HG03521 (cell line): ENCODE measurements around the gene ERI3.

Experiments
- ATAC-seq: cut with Tn5 transposase; IDR thresholded peaks from one replicate; pipeline ENCODE4 v1.9.1; 2021; ENCODE audit warnings: mild to moderate bottlenecking, moderate library complexity; ENCODE audit not compliant: unreplicated experiment

Gene ERI3

DNA sequence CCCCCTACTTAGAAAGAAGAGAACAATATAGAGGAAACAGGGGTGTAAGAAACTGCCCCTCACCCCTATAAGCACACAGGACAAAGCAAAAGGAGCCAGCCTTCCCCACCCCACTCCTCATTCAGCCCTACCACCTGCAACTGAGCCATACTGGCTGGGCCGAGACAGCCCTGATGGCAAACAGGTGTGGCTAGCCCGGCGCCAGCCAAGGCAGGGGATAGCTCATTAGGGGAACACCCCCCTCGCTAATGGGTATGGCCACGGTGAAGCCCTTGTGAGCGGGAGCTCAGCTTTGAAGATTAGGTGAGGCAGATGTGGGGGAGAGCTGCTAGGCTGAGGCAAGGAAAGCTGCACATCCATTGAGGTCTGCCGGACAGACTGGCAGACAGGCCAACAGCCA lies 65.5 kb downstream of the ERI3 start:
- no peak for ATAC-seq

DNA sequence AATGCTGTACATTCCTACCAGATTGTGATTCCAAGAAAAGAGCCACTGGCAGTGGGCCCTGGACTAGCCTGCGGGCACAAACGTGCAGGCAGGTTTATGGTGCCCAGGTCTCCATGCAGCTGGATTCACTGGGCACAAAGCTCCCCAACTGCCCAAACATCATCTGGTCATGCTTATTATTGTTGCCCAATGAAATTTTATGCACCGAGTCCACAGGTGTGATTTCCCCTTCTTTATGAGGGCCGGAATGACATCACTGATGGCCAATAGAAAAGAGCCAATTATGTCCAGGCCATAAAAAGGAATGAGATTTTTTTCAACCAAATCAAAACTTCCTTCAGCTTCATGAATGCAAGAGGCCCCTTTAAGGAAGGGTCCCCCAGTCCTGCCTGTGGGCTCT lies 66.2 kb downstream of the ERI3 start:
- ATAC-seq: no peak

- ATAC-seq: no peak
Measured at GRCh38 chr1:44284184-44284583, 70.9 kb downstream of the ERI3 start.

DNA sequence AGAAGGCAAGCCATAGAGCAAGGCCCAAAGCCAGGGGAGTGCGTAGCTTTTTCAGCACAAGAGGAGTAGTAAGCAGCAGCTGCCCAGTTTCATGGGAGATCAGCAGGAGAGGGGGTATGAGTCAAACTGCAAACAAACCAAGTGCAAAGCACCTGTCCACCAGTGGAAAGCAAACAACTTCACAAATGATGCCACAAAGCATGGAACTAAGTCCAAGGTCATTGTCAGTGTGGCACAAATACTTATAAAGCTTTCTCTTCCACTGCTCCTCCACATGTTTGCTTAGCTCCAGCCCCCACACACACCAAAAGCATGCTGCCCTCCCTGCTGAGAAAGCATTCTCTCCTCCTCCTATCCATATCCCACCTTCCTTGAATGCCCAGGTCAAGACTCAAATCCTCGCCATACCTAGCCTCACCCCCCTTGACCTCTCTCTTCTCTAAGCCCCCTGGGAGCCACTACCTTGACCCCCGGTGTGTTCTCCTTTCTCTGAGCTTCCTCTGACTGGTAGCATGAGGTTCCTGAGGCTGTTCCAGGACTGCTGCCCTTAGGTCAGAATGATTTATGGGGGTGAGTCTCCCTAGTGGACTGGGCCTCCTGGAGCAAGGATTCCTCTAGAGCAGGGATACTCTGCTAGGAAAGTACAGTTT lies 71.4 kb downstream of the ERI3 start:
- no peak for ATAC-seq

DNA sequence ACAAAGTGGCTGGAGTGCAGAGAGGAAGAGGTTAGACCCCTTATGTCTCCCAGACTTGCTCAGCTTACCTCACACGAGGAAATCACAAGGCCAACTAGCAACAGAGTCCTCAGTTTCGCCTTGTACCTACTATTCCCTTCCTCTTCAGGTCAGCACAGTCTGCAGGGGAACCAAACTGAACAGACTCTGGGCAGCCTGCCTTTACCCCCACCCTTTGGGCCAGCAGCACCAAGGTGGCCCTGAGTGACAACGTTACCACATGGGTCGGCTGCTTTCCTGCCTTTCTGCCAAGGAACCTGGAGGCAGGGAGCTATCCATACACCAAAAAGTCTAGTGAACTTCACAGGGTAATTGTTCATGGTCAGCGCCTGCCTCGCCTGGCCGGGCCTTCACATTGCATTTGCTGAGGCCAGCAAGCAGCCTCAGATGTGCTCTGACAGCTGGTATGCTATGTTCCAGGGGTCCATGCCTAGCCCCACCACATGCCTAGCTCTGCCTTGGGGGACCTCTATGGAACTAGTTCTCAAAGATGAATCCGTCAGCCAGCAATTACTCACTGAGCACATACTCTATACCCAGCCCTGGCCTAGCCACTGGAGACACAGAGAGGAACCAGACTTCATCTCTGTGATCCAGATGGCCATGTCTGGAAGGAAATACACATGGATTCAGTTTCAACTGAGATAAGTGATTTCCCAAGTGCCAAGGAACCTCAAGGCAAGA lies 72.2 kb downstream of the ERI3 start:
- ATAC-seq: no peak

DNA sequence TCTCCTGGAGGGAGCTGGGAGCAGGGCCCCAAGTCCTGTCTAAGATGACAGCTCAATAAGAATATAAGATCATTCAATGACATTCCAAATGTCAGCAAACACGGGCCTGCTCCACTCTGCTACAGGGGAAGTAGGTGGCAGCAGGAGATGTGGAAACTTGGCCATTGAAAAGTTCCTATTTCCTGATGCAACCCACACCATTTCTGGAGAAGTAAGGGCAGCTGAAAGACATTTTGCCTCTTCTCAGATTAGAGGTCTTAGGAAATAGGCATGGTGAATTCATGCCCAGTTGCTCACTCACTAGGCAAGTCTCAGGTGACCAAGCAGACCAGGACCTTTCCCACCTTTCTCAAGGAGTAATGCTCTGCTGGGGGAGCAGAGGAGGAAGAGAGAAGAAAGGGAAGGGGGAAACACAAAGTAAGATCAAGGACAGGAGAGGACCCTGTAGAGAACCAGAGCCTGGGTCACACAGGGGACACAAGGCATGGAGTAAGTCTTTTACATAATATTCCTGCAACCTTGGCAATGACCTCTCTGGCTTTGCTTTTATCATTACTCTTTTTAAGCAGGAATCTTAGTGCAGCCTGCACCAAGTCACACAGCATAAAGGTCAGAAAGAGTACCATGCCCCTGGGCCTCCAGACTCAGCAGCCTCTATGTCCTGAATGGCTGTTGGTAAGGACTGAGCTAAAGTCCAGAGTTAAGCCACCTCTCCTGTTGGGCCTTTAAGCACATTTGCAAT lies 72.9 kb downstream of the ERI3 start:
- ATAC-seq: no peak

GRCh38 chr1:44276901-44277300 lies 78.2 kb downstream of the ERI3 start:
- ATAC-seq: no peak

- ATAC-seq: no peak
Measured at GRCh38 chr1:44275991-44276405, 79.1 kb downstream of the ERI3 start.

- no peak for ATAC-seq
Measured at GRCh38 chr1:44275296-44275962, 79.6 kb downstream of the ERI3 start.

DNA sequence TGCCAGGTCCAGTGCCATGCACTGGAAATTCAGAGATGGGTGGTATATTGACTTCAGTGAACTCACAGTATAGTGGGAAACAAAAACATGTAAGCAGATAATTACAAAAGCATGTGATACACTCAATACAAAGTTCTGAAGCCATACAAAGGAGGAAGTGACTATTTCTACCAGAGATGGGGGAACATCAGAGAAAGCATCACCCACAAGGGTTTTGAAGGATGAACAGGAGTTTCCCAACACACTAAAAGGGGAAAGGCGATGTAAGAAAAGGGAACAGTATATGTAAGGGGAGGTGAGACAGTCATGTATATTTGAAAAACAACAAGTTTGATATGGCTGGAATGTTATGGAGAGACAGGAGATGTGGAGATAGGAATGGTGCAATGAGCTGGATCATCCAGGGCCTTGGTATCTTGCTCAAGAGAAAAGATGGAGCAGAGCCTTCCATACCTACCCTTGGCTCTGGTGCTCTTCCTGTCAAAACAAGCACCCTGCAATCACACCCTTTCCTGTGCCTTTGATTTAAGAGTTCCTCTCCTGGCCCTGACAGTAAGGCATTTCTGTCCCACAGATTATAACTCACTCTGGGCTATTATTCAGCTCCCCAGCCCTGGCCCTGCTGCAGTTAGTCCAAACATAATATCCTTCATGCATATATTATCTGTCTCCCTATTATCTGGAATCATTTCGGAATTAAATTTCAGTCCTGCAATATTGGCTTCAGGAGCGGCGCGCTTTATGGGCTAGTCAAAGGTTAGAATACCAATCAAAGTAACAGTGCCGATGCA lies 81.3 kb downstream of the ERI3 start:
- no peak for ATAC-seq

- ATAC-seq: no peak
Measured at GRCh38 chr1:44272992-44273391, 82.1 kb downstream of the ERI3 start.

- no peak for ATAC-seq
Measured at GRCh38 chr1:44271646-44272045, 83.4 kb downstream of the ERI3 start.

GRCh38 chr1:44270686-44271628 lies 84.1 kb downstream of the ERI3 start:
- ATAC-seq: no peak

- no peak for ATAC-seq
Measured at GRCh38 chr1:44268054-44268453, 87.0 kb downstream of the ERI3 start.

DNA sequence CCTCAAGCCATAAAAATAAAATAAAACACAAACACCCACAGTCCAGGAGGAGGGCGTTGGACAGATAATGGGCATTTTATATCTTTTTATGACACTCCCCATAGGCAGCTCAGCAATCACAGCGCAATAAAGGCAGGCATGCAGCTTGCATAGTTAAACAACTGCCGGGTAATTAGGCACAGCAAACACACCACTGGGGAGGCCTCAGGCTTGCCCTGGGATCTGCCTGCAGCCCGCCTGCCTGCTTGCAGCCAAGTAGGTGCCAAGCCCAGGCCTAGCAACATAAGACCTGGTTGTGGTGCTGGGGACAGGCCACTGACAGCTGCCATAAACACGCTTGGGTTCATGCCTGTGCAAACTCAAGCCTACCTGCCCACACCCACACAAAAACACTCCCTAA lies 87.6 kb downstream of the ERI3 start:
- no peak for ATAC-seq

DNA sequence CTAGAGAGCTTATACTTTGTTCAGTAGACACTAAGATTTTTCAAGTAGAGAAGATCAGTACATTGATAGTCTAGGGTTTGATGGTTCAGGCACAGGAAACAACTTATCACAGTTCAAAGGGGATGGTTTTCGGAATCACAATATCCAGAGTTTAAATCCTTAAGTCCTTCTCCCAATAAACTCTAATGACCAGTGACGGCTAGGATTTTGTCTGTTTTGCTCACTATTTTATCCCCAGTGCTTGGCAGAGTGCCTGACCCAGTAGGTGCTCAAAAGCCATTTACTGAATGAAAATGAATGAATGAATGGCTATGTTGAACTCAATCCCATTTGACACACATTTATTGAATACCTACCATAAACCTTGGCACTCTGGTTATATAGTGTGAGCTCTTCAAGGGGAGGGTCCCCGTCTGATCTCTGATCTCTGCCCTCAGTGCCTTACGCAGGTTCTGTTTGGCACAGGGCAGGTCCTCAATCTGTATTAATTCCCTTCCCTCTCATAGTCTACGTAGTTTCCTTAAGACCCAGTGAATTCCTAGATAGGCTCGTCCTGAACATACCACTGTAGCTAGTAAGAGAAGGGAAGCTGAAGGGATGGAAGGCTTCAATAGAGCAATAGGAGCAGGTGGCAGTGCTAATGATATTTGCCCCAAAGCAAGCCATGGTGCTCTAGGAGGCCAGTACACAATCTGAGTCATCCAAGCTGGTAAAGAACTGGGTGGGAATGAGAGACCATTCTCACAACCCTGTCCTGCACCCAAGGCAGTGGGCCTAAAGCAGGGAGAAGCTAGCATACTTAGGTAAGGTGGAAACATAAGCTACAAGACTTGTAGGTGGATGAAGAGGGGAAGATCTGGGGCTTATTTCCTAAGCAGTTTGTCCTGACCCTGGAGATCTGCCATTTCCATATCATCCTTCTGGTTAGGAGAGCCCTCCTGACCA lies 88.4 kb downstream of the ERI3 start:
- no peak for ATAC-seq

- no peak for ATAC-seq
Measured at GRCh38 chr1:44265656-44266358, 89.2 kb downstream of the ERI3 start.

DNA sequence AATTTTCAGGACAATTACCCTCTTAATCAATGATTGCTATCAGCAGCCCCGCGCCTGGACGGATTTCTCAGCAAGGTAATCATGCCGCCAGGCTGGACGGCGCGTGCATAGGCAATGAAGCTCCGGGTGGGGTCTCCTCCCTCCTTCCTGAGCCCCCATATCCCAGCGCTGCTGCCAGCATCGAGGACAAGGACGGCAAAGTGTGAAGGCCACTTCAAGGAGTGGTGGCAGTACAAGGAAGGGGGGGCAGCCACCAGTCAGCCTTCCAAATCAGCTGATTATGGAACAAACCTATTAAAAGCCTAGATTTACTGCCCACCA lies 90.6 kb downstream of the ERI3 start:
- no peak for ATAC-seq
